Measurements from ENCODE around the gene COL4A6.

- no peak for TF ChIP-seq ZBTB11 (tag by site-specific recombination; conservative IDR thresholded peaks at IDR 0.05; ENCODE audit: low read depth)
- no peak for TF ChIP-seq ZBTB49 (tag by site-specific recombination; IDR thresholded peaks at IDR 0.05; ENCODE audit: low read depth)
- TF ChIP-seq REST (tag by site-specific recombination; IDR thresholded peaks at IDR 0.05) = no peak
- no peak for TF ChIP-seq SETDB1 (IDR thresholded peaks at IDR 0.05; ENCODE audit: insufficient read length, low read length)
- TF ChIP-seq GLI4 (tag by site-specific recombination; IDR thresholded peaks at IDR 0.05) = no peak
- no peak for TF ChIP-seq CTCF (tag by site-specific recombination; IDR thresholded peaks at IDR 0.05)
- no peak for TF ChIP-seq ZNF548 (tag by site-specific recombination; IDR thresholded peaks at IDR 0.05)
Measured at GRCh38 chrX:108203540-108203939, 234.7 kb downstream of the COL4A6 start.
